Measurements from ENCODE around the gene GMCL2. TPM values are rescaled to one million over a fixed set of nuclear protein-coding genes. Genes with fewer than 3 reads are reported as not detected.

The GMCL2 gene
- total and polyA plus RNA-seq, 9 of the 15 experiments (the other 6 are each of a cell fraction or from before 2014, with no cell fraction given): 0.04 TPM; not detected in 8

GRCh38 chr5:178207917-178208280, 20.7 kb upstream of the GMCL2 start:
- CTCF ChIA-PET (ENCODE audit: low intra/inter-chr PET ratio): no interaction called here
- DNase-seq (ENCODE audit: extremely low read depth in 1 of 4, low spot score in 3 of 4): no peak
- Histone ChIP-seq H3K9me3 (replicated peaks; ENCODE audit: control insufficient read depth, insufficient read depth, low read depth, low read length) (no peaks in the 10 kb centered on the region), H3K4me1 (replicated peaks in 1 of 2; ENCODE audit: control insufficient read depth in 2 of 2, insufficient read depth in 2 of 2, low read length in 2 of 2) (peaks cover 20 to 21% of the 10 kb centered on the region in 2 experiments; a peak in 4 of 5 replicates), H3K79me2 (ENCODE audit: control insufficient read depth, insufficient read depth, low read length) (peaks cover 66% of the 10 kb centered on the region), H3K36me3 (ENCODE audit: control insufficient read depth, insufficient read depth, low read length) (peaks cover 77% of the 10 kb centered on the region), H3K27ac (ENCODE audit: extremely low read depth, low read depth, low read length) (peak overlapping the region; percentile 41; the same call in 2 of the 3 replicates), H3K9ac (ENCODE audit: insufficient read depth in 1 of 2, low read depth in 2 of 2, low read length in 2 of 2) (peak overlapping the region; percentile 1 to 70; a peak in 2 of 4 replicates), H3K27me3 (ENCODE audit: control insufficient read depth in 2 of 2, insufficient read depth in 2 of 2, low read length in 2 of 2) (no peaks in the 10 kb centered on the region), H2AFZ (ENCODE audit: low read depth, low read length) (no peak overlapping the region), H4K20me1 (replicated peaks; ENCODE audit: control insufficient read depth, insufficient read depth, low read length) (peaks cover 74% of the 10 kb centered on the region), H3K4me2 (ENCODE audit: insufficient read depth, low read length) (peak overlapping the region; percentile 31; the same call in 1 of the 2 replicates), H3K9me1 (ENCODE audit: control insufficient read depth, insufficient read depth, low read length) (peaks cover 10% of the 10 kb centered on the region), H3K4me3 (no peak overlapping the region; the same call in 1 of the 2 replicates)
- intact Hi-C loops (cut with micrococcal nuclease) (no loop called here), in situ Hi-C loops (cut with MboI) (no loop called here)
- no peak for ATAC-seq
- 80% methylated on average over 1 of the region's 1 CpG for WGBS (ENCODE audit: insufficient coverage, low coverage, missing lambda C conversion rate)
- TF ChIP-seq SUPT5H (IDR thresholded peaks at IDR 0.05): peak; percentile 33
- TF ChIP-seq CBX2 (IDR thresholded peaks at IDR 0.05; ENCODE audit: insufficient read depth, low read length, poor library complexity, severe bottlenecking): no peak
- peak; percentile 10; the same call in 1 of the 2 replicates for TF ChIP-seq POLR2AphosphoS5 (IDR thresholded peaks at IDR 0.05; ENCODE audit: control insufficient read depth, insufficient read depth, low read depth, low read length)
- TF ChIP-seq POLR2A (conservative IDR thresholded peaks at IDR 0.05): 0 out of 2 replicates have a peak, but pooled peaks have one; percentile 7
- no peak for TF ChIP-seq HNRNPK (IDR thresholded peaks at IDR 0.05; ENCODE audit: low read depth, low read length, poor library complexity, severe bottlenecking)
- TF ChIP-seq ZBED1 (IDR thresholded peaks at IDR 0.05): 0 out of 2 replicates have a peak, but pooled peaks have one; percentile 3
- POLR2A ChIA-PET: interaction anchor here (0.6 to 12.7 kb wide), 3 partner anchors 8 to 85 kb away, joined by 3 to 162 read pairs (median 18); partner anchors contain the start of gene PHYKPL
- no TSS peak for BruUV-seq (replicated peaks)
- FAIRE-seq: no peak

Measured in K562 (cell line).